ENCODE results near the gene SLK.

- TF ChIP-seq EZH2phosphoT487 (IDR thresholded peaks at IDR 0.05; ENCODE audit: borderline replicate concordance, low read depth) (no peak), CTCF (IDR thresholded peaks at IDR 0.05) (no peak), REST (IDR thresholded peaks at IDR 0.05; ENCODE audit: low read depth, low read length) (no peak), GABPA (IDR thresholded peaks at IDR 0.05; ENCODE audit: low read depth) (no peak), NFIC (IDR thresholded peaks at IDR 0.05; ENCODE audit: borderline replicate concordance) (no peak), MXI1 (IDR thresholded peaks at IDR 0.05; ENCODE audit: low read depth, low read length) (no peak), RXRA (IDR thresholded peaks at IDR 0.05; ENCODE audit: borderline replicate concordance, low read depth) (no peak)
Observed at GRCh38 chr10:103968441-103969391, 1.8 kb downstream of the SLK start.
